Activated CD8-positive, alpha-beta memory T cell treated with anti-CD3 and anti-CD28 coated beads for 24 hours (primary cell): Measurements from ENCODE around the gene ADCY1.
"Not testable (repeated sequence)": the region's sequence is repeated elsewhere in the genome, so short reads cannot be mapped to it uniquely, and the experiment has no call there.

Experiments
- DNase-seq: peaks from one replicate; pipeline ENCODE4 v3.0.0-alpha.2; 2020

Gene ADCY1

GRCh38 chr7:45715471-45716352 lies 141.5 kb downstream of the ADCY1 start:
- no peak for DNase-seq

GRCh38 chr7:45716380-45717203 lies 142.4 kb downstream of the ADCY1 start:
- DNase-seq, result no peak

GRCh38 chr7:45717537-45718235 lies 143.5 kb downstream of the ADCY1 start:
- no peak for DNase-seq

GRCh38 chr7:45718464-45719330 lies 144.5 kb downstream of the ADCY1 start:
- DNase-seq, result no peak

- DNase-seq, result no peak
These were observed 146.8 kb downstream of the ADCY1 start for GRCh38 chr7:45720989-45721388.

- DNase-seq, result peak; percentile 47
These were observed 147.8 kb downstream of the ADCY1 start for GRCh38 chr7:45721686-45722598.

- not testable (repeated sequence) for DNase-seq
These were observed 151.1 kb downstream of the ADCY1 start for GRCh38 chr7:45725231-45725630.

GRCh38 chr7:45726883-45727282 lies 152.7 kb downstream of the ADCY1 start:
- DNase-seq, result peak; percentile 44

- DNase-seq, result not testable (repeated sequence)
These were observed 157.7 kb downstream of the ADCY1 start for GRCh38 chr7:45731692-45732443.

- not testable (repeated sequence) for DNase-seq
These were observed 164.8 kb downstream of the ADCY1 start for GRCh38 chr7:45738920-45739319.

GRCh38 chr7:45740573-45740972 lies 166.4 kb downstream of the ADCY1 start:
- DNase-seq, result not testable (repeated sequence)

- not testable (repeated sequence) for DNase-seq
These were observed 174.8 kb downstream of the ADCY1 start for GRCh38 chr7:45748976-45749375.

GRCh38 chr7:45751352-45751751 lies 177.2 kb downstream of the ADCY1 start:
- DNase-seq, result not testable (repeated sequence)

- DNase-seq, result not testable (repeated sequence)
These were observed 182.2 kb downstream of the ADCY1 start for GRCh38 chr7:45756333-45756732.

- DNase-seq, result not testable (repeated sequence)
These were observed 182.6 kb downstream of the ADCY1 start for GRCh38 chr7:45756757-45757156.

GRCh38 chr7:45759464-45759863 lies 185.3 kb downstream of the ADCY1 start:
- not testable (repeated sequence) for DNase-seq

- DNase-seq, result not testable (repeated sequence)
These were observed 187.5 kb downstream of the ADCY1 start for GRCh38 chr7:45761545-45762205.

GRCh38 chr7:45762225-45762994 lies 188.2 kb downstream of the ADCY1 start:
- DNase-seq, result not testable (repeated sequence)
